Ovary (tissue), 9 donors: ENCODE measurements around the gene HACD2. TPM values are rescaled to one million over a fixed set of nuclear protein-coding genes. Genes with fewer than 3 reads are reported as not detected.

Experiments used
- DNase-seq, 5 donors: peaks; one replicate each; pipeline ENCODE4 v3.0.0-alpha.2; 2019 to 2020
- H3K27ac ChIP-seq, 2 donors: fragments of 200-600 bp; one replicate each; pipeline versions ENCODE4 v1.5.1 to v1.8.0; 2019 to 2022
- H3K27me3 ChIP-seq: fragments of 200-600 bp; one replicate; pipeline ENCODE4 v1.8.0; 2022
- H3K36me3 ChIP-seq: fragments of 200-600 bp; sonication (generic); one replicate; pipeline ENCODE4 v1.5.1; 2019
- H3K4me1 ChIP-seq: one replicate; pipeline ENCODE4 v1.8.1; 2013; ENCODE audit warnings: mild to moderate bottlenecking, moderate library complexity; ENCODE audit not compliant: insufficient read depth
- H3K4me3 ChIP-seq: fragments of 200-600 bp; sonication (generic); one replicate; pipeline ENCODE4 v1.5.1; 2017
- H3K9me3 ChIP-seq, 2 donors: fragments of 200-600 bp in 1 of 2; sonication (generic) in 1 of 2; one replicate each; pipeline versions ENCODE4 v1.5.1 to v1.8.1; 2013 to 2019; ENCODE audit warnings: mild to moderate bottlenecking in 1 of 2, moderate library complexity in 1 of 2
- EP300 ChIP-seq: sonication (generic); formaldehyde crosslinking; IDR thresholded peaks from one replicate; pipeline ENCODE4 v1.6.1; 2017; ENCODE audit warnings: antibody characterized with exemption
- POLR2A ChIP-seq: fragments of 450-650 bp; IDR thresholded peaks from one replicate; pipeline ENCODE4 v1.6.1; 2017; ENCODE audit warnings: antibody characterized with exemption, mild to moderate bottlenecking, moderate library complexity
- WGBS, 3 donors: extraction: QIAGEN DNeasy Blood & Tissue Kit in 1 of 3; methylation state at CpG; one replicate each; pipeline versions ENCODE4 v1.1.5 to v1.1.7; 2013 to 2017; 5-methylcytosine and 5-hydroxymethylcytosine counted together
- intact Hi-C, 4 donors: fragments of 100-400 bp; cut with DNase I; formaldehyde crosslinking; loops; one replicate each; pipeline versions ENCODE4 v1.11.0 to v1.15.1; 2022 to 2023
- polyA plus RNA-seq, 2 donors: library from polyadenylated mRNA; stranded (reverse); fragments of 200-250 nt in 1 of 2; fragments of 350-450 nt in 1 of 2; fragmentation: Illumina TruSeq in 1 of 2; extraction: RNeasy Lipid Tissue Mini Kit (QIAGEN cat#74804) in 1 of 2; gene quantifications; one replicate each; pipeline ENCODE4 v1.2.3, GENCODE V29; 2013 to 2014
- total RNA-seq, 7 donors: library from RNA; depleted of rRNA in 2 of 7; stranded (reverse); fragments of >200 nt in 2 of 7; fragmentation: NEBNext Ultra II Directional in 3 of 7; extraction: Animal tissue kit (Norgen Biotek cat#: 25700) in 3 of 7; gene quantifications; one replicate each; pipeline versions ENCODE4 v1.1.0 to v1.2.4, GENCODE V29; 2016 to 2023
- TF ChIP-seq, protein P1 (sequence below), 3 donors: fragments of 450-650 bp in 2 of 3; fragments of 200-600 bp in 1 of 3; IDR thresholded peaks; one replicate each; pipeline versions ENCODE4 v1.5.1 to v1.8.0; 2016 to 2022; ENCODE audit warnings: antibody characterized with exemption in 3 of 3, mild to moderate bottlenecking in 1 of 3
- donor health status: DM: no; HTN: no; CAD: no; lungs with moderate emphysema.
- donor health status: DM: no; HTN: no; CAD: no.
- donor health status: Bipolar disorder and iron deficiency.
- donor health status: DM: yes; HTN: yes; CAD: no.
- donor health status: DM: no; HTN: no; CAD: no.
- donor health status: DM: yes; HTN: yes; CAD: no.

The HACD2 gene
- total and polyA plus RNA-seq, 9 donors: 12.6 to 33.2 (median 20.9) TPM

DNA sequence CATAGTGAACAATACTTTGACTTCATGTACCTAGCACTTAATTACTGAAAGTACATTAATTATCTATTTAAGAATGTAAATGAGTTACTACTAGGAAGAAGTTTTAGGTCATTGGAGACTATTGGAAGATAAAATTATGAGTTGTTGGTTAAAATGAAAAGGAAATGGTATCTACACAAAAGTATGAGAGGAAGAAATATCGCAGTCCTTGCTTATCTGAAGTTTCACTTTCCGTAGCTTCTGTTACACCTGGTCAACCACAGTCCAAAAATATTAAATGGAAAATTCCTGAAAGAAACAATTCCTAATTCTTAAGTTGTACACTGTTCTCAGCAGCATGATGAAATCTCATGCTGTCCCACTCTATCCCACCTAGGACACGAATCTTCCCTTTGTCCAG is 57.8 kb downstream of the HACD2 start:
- no peaks in the 10 kb centered on the region for H3K9me3 ChIP-seq
- H3K27me3 ChIP-seq: no peaks in the 10 kb centered on the region
- DNase-seq: no peak
- TF ChIP-seq POLR2A (no peak), EP300 (no peak)
- TF ChIP-seq, protein P1, sequence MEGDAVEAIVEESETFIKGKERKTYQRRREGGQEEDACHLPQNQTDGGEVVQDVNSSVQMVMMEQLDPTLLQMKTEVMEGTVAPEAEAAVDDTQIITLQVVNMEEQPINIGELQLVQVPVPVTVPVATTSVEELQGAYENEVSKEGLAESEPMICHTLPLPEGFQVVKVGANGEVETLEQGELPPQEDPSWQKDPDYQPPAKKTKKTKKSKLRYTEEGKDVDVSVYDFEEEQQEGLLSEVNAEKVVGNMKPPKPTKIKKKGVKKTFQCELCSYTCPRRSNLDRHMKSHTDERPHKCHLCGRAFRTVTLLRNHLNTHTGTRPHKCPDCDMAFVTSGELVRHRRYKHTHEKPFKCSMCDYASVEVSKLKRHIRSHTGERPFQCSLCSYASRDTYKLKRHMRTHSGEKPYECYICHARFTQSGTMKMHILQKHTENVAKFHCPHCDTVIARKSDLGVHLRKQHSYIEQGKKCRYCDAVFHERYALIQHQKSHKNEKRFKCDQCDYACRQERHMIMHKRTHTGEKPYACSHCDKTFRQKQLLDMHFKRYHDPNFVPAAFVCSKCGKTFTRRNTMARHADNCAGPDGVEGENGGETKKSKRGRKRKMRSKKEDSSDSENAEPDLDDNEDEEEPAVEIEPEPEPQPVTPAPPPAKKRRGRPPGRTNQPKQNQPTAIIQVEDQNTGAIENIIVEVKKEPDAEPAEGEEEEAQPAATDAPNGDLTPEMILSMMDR (IDR thresholded peaks at IDR 0.05): no peak
- no peaks in the 10 kb centered on the region for H3K4me1 ChIP-seq
- H3K4me3 ChIP-seq: no peak overlapping the region
- 87 to 93% (median 92%) methylated on average over 3 of the region's 3 CpGs for WGBS, 3 donors
- H3K36me3 ChIP-seq: no peaks in the 10 kb centered on the region
- intact Hi-C loops: no loop called here
- no peak overlapping the region for H3K27ac ChIP-seq

DNA sequence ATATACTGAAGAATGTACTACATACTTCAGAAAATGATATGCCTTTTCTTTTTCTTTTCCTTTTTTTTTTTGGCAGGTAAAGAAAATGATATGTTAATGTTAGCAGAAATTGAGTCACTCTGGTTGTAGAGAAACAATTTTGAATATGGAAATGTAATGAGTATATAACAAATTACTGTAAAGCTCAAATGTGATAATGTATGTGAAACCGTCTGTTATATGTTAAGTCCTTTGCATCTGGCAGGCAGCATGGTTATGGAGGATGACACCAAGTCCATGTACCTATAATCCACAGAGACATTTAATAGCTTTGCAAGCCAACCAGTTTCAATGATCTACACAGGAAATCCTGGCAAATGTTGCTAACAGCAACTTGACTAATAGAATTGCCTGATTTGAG is 58.4 kb downstream of the HACD2 start:
- no peak for DNase-seq
- no peaks in the 10 kb centered on the region for H3K36me3 ChIP-seq
- H3K27ac ChIP-seq: no peak overlapping the region
- H3K27me3 ChIP-seq: no peaks in the 10 kb centered on the region
- H3K4me1 ChIP-seq: no peaks in the 10 kb centered on the region
- TF ChIP-seq, protein P1 (IDR thresholded peaks at IDR 0.05): no peak
- TF ChIP-seq EP300: no peak
- TF ChIP-seq POLR2A: no peak
- WGBS, 3 donors: 95 to 97% (median 96%) methylated on average over 1 of the region's 1 CpG
- H3K4me3 ChIP-seq: no peak overlapping the region
- intact Hi-C loops: no loop called here
- H3K9me3 ChIP-seq: no peaks in the 10 kb centered on the region

DNA sequence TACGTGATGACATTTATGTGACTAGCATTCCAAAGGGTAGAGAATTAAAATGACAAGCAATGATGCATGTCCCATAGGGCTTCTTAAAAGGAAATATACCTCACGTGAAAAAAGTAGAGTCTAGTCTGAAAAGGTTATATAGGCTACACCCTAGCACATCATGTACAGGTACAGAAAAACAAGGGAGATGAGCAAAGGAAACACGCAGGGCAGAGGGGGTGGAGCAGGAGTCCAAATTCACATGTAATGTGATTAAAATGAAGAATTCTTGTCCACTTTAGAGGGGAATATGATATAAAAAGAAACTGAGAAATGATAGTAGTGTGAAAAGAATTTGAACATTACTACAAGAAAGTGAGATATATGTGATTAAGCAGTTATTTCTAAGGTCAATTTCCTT is 59.4 kb downstream of the HACD2 start:
- no peak overlapping the region for H3K4me3 ChIP-seq
- no peak overlapping the region for H3K27ac ChIP-seq
- no peaks in the 10 kb centered on the region for H3K9me3 ChIP-seq
- intact Hi-C loops: no loop called here
- TF ChIP-seq EP300: no peak
- TF ChIP-seq, protein P1 (IDR thresholded peaks at IDR 0.05): no peak
- no peak for TF ChIP-seq POLR2A
- DNase-seq: no peak
- no peaks in the 10 kb centered on the region for H3K36me3 ChIP-seq
- no peaks in the 10 kb centered on the region for H3K27me3 ChIP-seq
- H3K4me1 ChIP-seq: no peaks in the 10 kb centered on the region
- 90 to 93% (median 92%) methylated on average over 3 of the region's 3 CpGs for WGBS, 3 donors

DNA sequence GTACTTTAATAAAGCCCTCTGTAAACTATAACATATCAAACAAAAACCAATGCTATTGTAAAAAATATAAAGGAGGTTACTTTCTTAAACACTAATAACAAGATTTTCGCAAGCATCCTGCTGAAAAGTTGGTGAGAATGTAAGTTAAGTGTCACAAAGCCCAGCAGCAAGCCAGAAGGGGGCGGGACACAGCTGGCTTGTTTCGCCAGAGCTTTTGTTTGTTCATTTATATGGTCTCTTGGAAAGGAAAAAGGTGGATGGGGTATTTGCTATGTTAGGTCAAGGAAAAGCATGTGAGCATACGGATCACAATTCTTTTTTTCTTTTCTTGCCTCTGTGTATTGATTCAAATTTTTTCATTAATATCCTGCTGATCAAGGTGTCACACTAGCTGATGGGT is 59.9 kb downstream of the HACD2 start:
- Histone ChIP-seq H3K4me1 (no peaks in the 10 kb centered on the region), H3K4me3 (no peak overlapping the region), H3K27ac (no peak overlapping the region), H3K27me3 (no peaks in the 10 kb centered on the region), H3K9me3 (no peaks in the 10 kb centered on the region), H3K36me3 (no peaks in the 10 kb centered on the region)
- DNase-seq: no peak
- TF ChIP-seq, protein P1 (IDR thresholded peaks at IDR 0.05): no peak
- TF ChIP-seq EP300 (no peak), POLR2A (no peak)
- WGBS, 3 donors: 75 to 81% (median 77%) methylated on average over 4 of the region's 4 CpGs
- intact Hi-C loops: no loop called here

DNA sequence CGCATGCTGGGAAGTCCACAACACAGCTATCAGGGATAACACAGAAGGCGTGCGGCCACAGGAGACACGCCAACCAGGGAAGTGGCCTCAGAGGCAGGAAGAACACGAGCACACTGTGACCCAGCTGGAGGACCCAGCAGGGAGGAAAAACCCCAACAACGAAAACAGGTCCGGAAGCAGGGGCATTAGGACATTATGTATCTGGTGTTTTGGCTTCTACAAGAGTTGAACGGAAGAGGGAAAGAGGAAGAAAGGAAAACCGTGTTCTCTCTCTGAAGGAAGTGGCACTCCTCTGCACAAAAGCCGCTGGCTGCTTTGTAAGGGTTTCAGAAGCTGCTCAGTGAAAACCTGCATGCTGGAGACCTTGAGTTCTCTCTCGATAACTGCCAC is 61.8 kb downstream of the HACD2 start:
- no peaks in the 10 kb centered on the region for H3K27me3 ChIP-seq
- WGBS, 3 donors: 79 to 80% (median 80%) methylated on average over 11 of the region's 11 CpGs
- peak in 1 of 5 donors; percentile 27 for DNase-seq
- H3K9me3 ChIP-seq: no peaks in the 10 kb centered on the region
- TF ChIP-seq EP300: no peak
- TF ChIP-seq, protein P1 (IDR thresholded peaks at IDR 0.05): no peak
- TF ChIP-seq POLR2A: no peak
- no peak overlapping the region for H3K4me3 ChIP-seq
- peaks cover 4% of the 10 kb centered on the region for H3K4me1 ChIP-seq
- H3K27ac ChIP-seq: no peak overlapping the region
- intact Hi-C loops: no loop called here
- no peaks in the 10 kb centered on the region for H3K36me3 ChIP-seq
